GM19468 (cell line): ENCODE measurements around the gene TOMM22.
"Not testable (repeated sequence)": the region's sequence is repeated elsewhere in the genome, so short reads cannot be mapped to it uniquely, and the experiment has no call there.

Source experiments
- ATAC-seq: cut with Tn5 transposase; IDR thresholded peaks from one replicate; pipeline ENCODE4 v1.9.1; 2021; ENCODE audit warnings: mild to moderate bottlenecking, moderate library complexity, moderate number of reproducible peaks; ENCODE audit not compliant: unreplicated experiment; ENCODE audit errors: extremely low read depth

The TOMM22 gene

GRCh38 chr22:38681582-38682335, at the start of gene TOMM22:
Gene TOMM22 (plus strand): TSS chr22:38681957. CDS start chr22:38681979, 22 bp downstream.
- ATAC-seq: peak; percentile 74

- no peak for ATAC-seq
Measured at GRCh38 chr22:38632528-38632927, 49.2 kb upstream of the TOMM22 start.

- ATAC-seq: no peak
Measured at GRCh38 chr22:38638216-38638615, 43.5 kb upstream of the TOMM22 start.

- no peak for ATAC-seq
Measured at GRCh38 chr22:38638728-38639127, 43.0 kb upstream of the TOMM22 start.

- no peak for ATAC-seq
Measured at GRCh38 chr22:38641476-38642040, 40.2 kb upstream of the TOMM22 start.

GRCh38 chr22:38644245-38644644, 37.5 kb upstream of the TOMM22 start:
- ATAC-seq: not testable (repeated sequence)

- no peak for ATAC-seq
Measured at GRCh38 chr22:38645430-38645829, 36.3 kb upstream of the TOMM22 start.

GRCh38 chr22:38649841-38650522, 31.8 kb upstream of the TOMM22 start:
- ATAC-seq: no peak

GRCh38 chr22:38652859-38653258, 28.9 kb upstream of the TOMM22 start:
- ATAC-seq: no peak

- no peak for ATAC-seq
Measured at GRCh38 chr22:38653741-38654140, 28.0 kb upstream of the TOMM22 start.

- ATAC-seq: no peak
Measured at GRCh38 chr22:38655519-38656255, 26.1 kb upstream of the TOMM22 start.

- ATAC-seq: peak; percentile 38
Measured at GRCh38 chr22:38656256-38657044, 25.3 kb upstream of the TOMM22 start, which contains the start of the genes CBY1 and FAM227A. Gene CBY1 (plus strand): TSS chr22:38656638. CDS start chr22:38668055, 11,417 bp downstream. Gene FAM227A (minus strand): TSS chr22:38656392. CDS start chr22:38650168, 6,224 bp downstream.

GRCh38 chr22:38657045-38657909, 24.5 kb upstream of the TOMM22 start:
- no peak for ATAC-seq

GRCh38 chr22:38674888-38675287, 6.9 kb upstream of the TOMM22 start:
- ATAC-seq: no peak

GRCh38 chr22:38675833-38676232, 5.9 kb upstream of the TOMM22 start:
- ATAC-seq: no peak

GRCh38 chr22:38684895-38685294, 3.1 kb downstream of the TOMM22 start:
- no peak for ATAC-seq

- ATAC-seq: no peak
Measured at GRCh38 chr22:38685761-38686160, 4.0 kb downstream of the TOMM22 start.

GRCh38 chr22:38689651-38690050, 7.9 kb downstream of the TOMM22 start:
- no peak for ATAC-seq

GRCh38 chr22:38694049-38694448, 12.3 kb downstream of the TOMM22 start:
- ATAC-seq: no peak
